H9 (cell line): ENCODE results near the gene ZBTB25. TPM values are rescaled to one million over a fixed set of nuclear protein-coding genes. Genes with fewer than 3 reads are reported as not detected.

ENCODE experiments used
- DNase-seq: peaks from one replicate; pipeline ENCODE4 v3.0.0-alpha.2; 2017
- H2AFZ ChIP-seq: one replicate; pipeline ENCODE4 v1.6.1; 2013; ENCODE audit warnings: mild to moderate bottlenecking, low read length, control low read depth, moderate library complexity
- H2AK5ac ChIP-seq: 2 replicates; pipeline ENCODE4 v1.6.1; 2013; ENCODE audit warnings: low read length, control low read depth, mixed read lengths; ENCODE audit not compliant: insufficient read length
- H2BK120ac ChIP-seq: one replicate; pipeline ENCODE4 v1.6.1; 2013; ENCODE audit warnings: low read depth, mild to moderate bottlenecking, low read length, control low read depth, inconsistent platforms; ENCODE audit not compliant: poor library complexity, severe bottlenecking
- H2BK12ac ChIP-seq: 2 replicates; pipeline ENCODE4 v1.6.1; 2013; ENCODE audit warnings: low read length, control low read depth, mixed read lengths, low read depth; ENCODE audit not compliant: insufficient read length
- H2BK15ac ChIP-seq: 2 replicates; pipeline ENCODE4 v1.6.1; 2013; ENCODE audit warnings: low read depth, low read length, control low read depth
- H2BK20ac ChIP-seq: one replicate; pipeline ENCODE4 v1.6.1; 2013; ENCODE audit warnings: low read depth, mild to moderate bottlenecking, low read length, control low read depth, inconsistent platforms; ENCODE audit not compliant: poor library complexity, severe bottlenecking
- H2BK5ac ChIP-seq: 2 replicates; pipeline ENCODE4 v1.6.1; 2013; ENCODE audit warnings: low read length, control low read depth, mixed read lengths; ENCODE audit not compliant: insufficient read length
- H3K14ac ChIP-seq: 2 replicates; pipeline ENCODE4 v1.6.1; 2013; ENCODE audit warnings: low read length, control low read depth; ENCODE audit not compliant: insufficient read depth
- H3K18ac ChIP-seq: 2 replicates; pipeline ENCODE4 v1.6.1; 2013; ENCODE audit warnings: low read depth, mild to moderate bottlenecking, mixed read lengths, low read length, control low read depth; ENCODE audit not compliant: insufficient read length
- H3K23ac ChIP-seq: 2 replicates; pipeline ENCODE4 v1.6.1; 2013; ENCODE audit warnings: low read length, control low read depth, mixed read lengths, low read depth; ENCODE audit not compliant: insufficient read length
- H3K23me2 ChIP-seq: 2 replicates; pipeline ENCODE4 v1.6.1; 2013; ENCODE audit warnings: low read depth, mild to moderate bottlenecking, mixed read lengths, low read length, control low read depth; ENCODE audit not compliant: insufficient read length, poor library complexity, severe bottlenecking
- H3K27ac ChIP-seq: 2 replicates; pipeline ENCODE4 v1.5.1; 2013; ENCODE audit warnings: low read length, control low read depth, mixed read lengths, low read depth; ENCODE audit not compliant: insufficient read length
- H3K27me3 ChIP-seq: 2 replicates; pipeline ENCODE4 v1.6.1; 2013; ENCODE audit warnings: low read length, control low read depth, inconsistent platforms; ENCODE audit not compliant: insufficient read depth
- H3K4ac ChIP-seq: 2 replicates; pipeline ENCODE4 v1.6.1; 2013; ENCODE audit warnings: low read depth, mild to moderate bottlenecking, control low read depth, inconsistent platforms, low read length, moderate library complexity
- H3K4me1 ChIP-seq: 2 replicates; pipeline ENCODE4 v1.6.1; 2013; ENCODE audit warnings: low read length, control low read depth, inconsistent platforms; ENCODE audit not compliant: insufficient read depth
- H3K4me2 ChIP-seq: 2 replicates; pipeline ENCODE4 v1.6.1; 2013; ENCODE audit warnings: low read length, control low read depth, mixed read lengths; ENCODE audit not compliant: insufficient read length, insufficient read depth
- H3K56ac ChIP-seq: 2 replicates; pipeline ENCODE4 v1.6.1; 2013; ENCODE audit warnings: low read depth, mild to moderate bottlenecking, mixed read lengths, low read length, control low read depth; ENCODE audit not compliant: insufficient read length
- H3K79me1 ChIP-seq: 2 replicates; pipeline ENCODE4 v1.6.1; 2013; ENCODE audit warnings: low read depth, mild to moderate bottlenecking, moderate library complexity, low read length, control low read depth, inconsistent platforms; ENCODE audit not compliant: insufficient read depth, poor library complexity, severe bottlenecking
- H3K79me2 ChIP-seq: 2 replicates; pipeline ENCODE4 v1.6.1; 2013; ENCODE audit warnings: low read length, control low read depth, inconsistent platforms; ENCODE audit not compliant: insufficient read depth
- H3K9ac ChIP-seq: 2 replicates; pipeline ENCODE4 v1.6.1; 2013; ENCODE audit warnings: low read length, control low read depth, mixed read lengths; ENCODE audit not compliant: insufficient read length; ENCODE audit errors: extremely low read depth
- H3K9me3 ChIP-seq: one replicate; pipeline ENCODE4 v1.6.1; 2013; ENCODE audit warnings: low read depth, low read length, inconsistent platforms; ENCODE audit not compliant: control insufficient read depth
- H3T11ph ChIP-seq: one replicate; pipeline ENCODE4 v1.6.1; 2013; ENCODE audit warnings: mild to moderate bottlenecking, low read length, control low read depth, inconsistent platforms
- H4K20me1 ChIP-seq: one replicate; pipeline ENCODE4 v1.6.1; 2013; ENCODE audit not compliant: control insufficient read depth, insufficient read length, insufficient read depth
- H4K5ac ChIP-seq: 2 replicates; pipeline ENCODE4 v1.6.1; 2013; ENCODE audit warnings: low read depth, mild to moderate bottlenecking, mixed read lengths, low read length, control low read depth; ENCODE audit not compliant: insufficient read length
- H4K8ac ChIP-seq: replicated peaks from 2 replicates; pipeline ENCODE4 v1.6.1; 2013; ENCODE audit warnings: low read length, control low read depth, mixed read lengths, low read depth; ENCODE audit not compliant: insufficient read length
- H4K91ac ChIP-seq: 2 replicates; pipeline ENCODE4 v1.6.1; 2013; ENCODE audit warnings: low read depth, mild to moderate bottlenecking, moderate library complexity, mixed read lengths, low read length, control low read depth; ENCODE audit not compliant: insufficient read length
- H3K27ac Mint-ChIP-seq, 3 experiments: 2 replicates in 2 of 3; 3 replicates in 1 of 3; pipeline ENCODE4 v1.8.0; 2020 to 2021; ENCODE audit warnings: mixed read lengths in 3 of 3, mild to moderate bottlenecking in 1 of 3, moderate library complexity in 1 of 3
- H3K27me3 Mint-ChIP-seq: 2 replicates; pipeline ENCODE4 v1.8.0; 2021; ENCODE audit warnings: low read depth, mild to moderate bottlenecking, moderate library complexity, mixed read lengths
- H3K36me3 Mint-ChIP-seq, 3 experiments: 2 replicates in 2 of 3; 3 replicates in 1 of 3; pipeline ENCODE4 v1.8.0; 2020 to 2021; ENCODE audit warnings: low read depth in 3 of 3, mixed read lengths in 3 of 3; ENCODE audit not compliant: insufficient read depth in 1 of 3
- H3K4me1 Mint-ChIP-seq, 2 experiments: 2 replicates each; pipeline ENCODE4 v1.8.0; 2020; ENCODE audit warnings: mixed read lengths in 2 of 2
- H3K4me3 Mint-ChIP-seq, 2 experiments: 2 replicates in 1 of 2; 3 replicates in 1 of 2; pipeline ENCODE4 v1.8.0; 2020 to 2021; ENCODE audit warnings: mild to moderate bottlenecking in 2 of 2, mixed read lengths in 2 of 2, moderate library complexity in 1 of 2
- H3K9me3 Mint-ChIP-seq, 2 experiments: 2 replicates in 1 of 2; 3 replicates in 1 of 2; pipeline ENCODE4 v1.8.0; 2020; ENCODE audit warnings: mild to moderate bottlenecking in 2 of 2, mixed read lengths in 2 of 2, moderate library complexity in 1 of 2
- CTCF ChIP-seq: fragments of 200-600 bp; sonication (generic); conservative IDR thresholded peaks from 3 replicates; pipeline ENCODE4 v1.8.0; 2021; ENCODE audit warnings: antibody characterized with exemption, mild to moderate bottlenecking
- WGBS: extraction: QIAGEN DNeasy Blood & Tissue Kit; methylation state at CpG from one replicate; pipeline ENCODE4 v1.1.7; 2013; ENCODE audit warnings: missing lambda C conversion rate, low lambda C conversion rate, mixed read lengths; ENCODE audit not compliant: insufficient read length; ENCODE audit errors: extremely low coverage; 5-methylcytosine and 5-hydroxymethylcytosine counted together
- total RNA-seq: library from RNA; stranded (reverse); gene quantifications from 2 replicates; pipeline ENCODE4 v1.2.1, GENCODE V29; 2021

ZBTB25 gene
- total RNA-seq, 1 experiment from 2014 or later: 8.2 TPM

- Mint-ChIP-seq H3K27me3 (no peaks in the 10 kb centered on the region), H3K4me1 (no peaks in the 10 kb centered on the region), H3K9me3 (no peaks in the 10 kb centered on the region), H3K27ac (peak overlapping the region in 1 of 3 experiments; percentile 59; a peak in 2 of 7 replicates), H3K36me3 (peaks cover 68 to 95% (median 89%) of the 10 kb centered on the region in 3 experiments; a peak in 6 of 7 replicates), H3K4me3 (no peak overlapping the region)
- H3K18ac ChIP-seq: no peak overlapping the region
- no peaks in the 10 kb centered on the region for H3K27me3 ChIP-seq
- no peak overlapping the region for H4K8ac ChIP-seq
- H2BK15ac ChIP-seq: no peak overlapping the region
- no peak overlapping the region for H2BK20ac ChIP-seq
- no peak overlapping the region for H4K5ac ChIP-seq
- no peaks in the 10 kb centered on the region for H3K79me2 ChIP-seq
- H2BK120ac ChIP-seq: no peak overlapping the region
- no peak overlapping the region for H3K4ac ChIP-seq
- no peak overlapping the region for H3K23ac ChIP-seq
- H2AFZ ChIP-seq: no peak overlapping the region
- no peak overlapping the region for H3T11ph ChIP-seq
- no peaks in the 10 kb centered on the region for H3K79me1 ChIP-seq
- no peak overlapping the region for H3K27ac ChIP-seq
- H3K9me3 ChIP-seq: no peaks in the 10 kb centered on the region
- peaks cover 2% of the 10 kb centered on the region for H3K23me2 ChIP-seq
- WGBS: no CpG with 5 or more reads among the region's 8 CpGs
- no peak overlapping the region for H3K56ac ChIP-seq
- H4K20me1 ChIP-seq: no peaks in the 10 kb centered on the region
- no peaks in the 10 kb centered on the region for H3K4me1 ChIP-seq
- no peak for TF ChIP-seq CTCF
- no peak overlapping the region for H4K91ac ChIP-seq
- DNase-seq: no peak
- no peak overlapping the region for H3K9ac ChIP-seq
- H3K4me2 ChIP-seq: no peak overlapping the region
- H3K14ac ChIP-seq: no peak overlapping the region
- no peak overlapping the region for H2BK12ac ChIP-seq
- H2BK5ac ChIP-seq: no peak overlapping the region
- H2AK5ac ChIP-seq: no peak overlapping the region
Measured at GRCh38 chr14:64421166-64421565, 82.5 kb downstream of the ZBTB25 start.
